ENCODE data around the gene FSIP1.
A peak's percentile ranks its signal among the peaks of the same experiment; 100 is the strongest.

Gene FSIP1

GRCh38 chr15:39624806-39625205 lies 157.8 kb downstream of the FSIP1 start:
- H3K4me3 ChIP-seq (ENCODE audit: low read depth, low read length) = no peak overlapping the region
- TF ChIP-seq CTCF (IDR thresholded peaks at IDR 0.05; ENCODE audit: low read depth, low read length, missing control alignments) = peak; percentile 21
- DNase-seq (ENCODE audit: low read depth) = peak; percentile 83
- in situ Hi-C loops (cut with HindIII; ENCODE audit: low sequenced_read_pairs) = no loop called here

- TF ChIP-seq CTCF (IDR thresholded peaks at IDR 0.05; ENCODE audit: low read depth, low read length, missing control alignments) = no peak
- no peak for DNase-seq (ENCODE audit: low read depth)
- in situ Hi-C loops (cut with HindIII; ENCODE audit: low sequenced_read_pairs) = no loop called here
- H3K4me3 ChIP-seq (ENCODE audit: low read depth, low read length) = no peak overlapping the region
These were observed 159.1 kb downstream of the FSIP1 start for GRCh38 chr15:39623529-39623931.

- no peak for DNase-seq (ENCODE audit: low read depth)
- in situ Hi-C loops (cut with HindIII; ENCODE audit: low sequenced_read_pairs) = no loop called here
- H3K4me3 ChIP-seq (ENCODE audit: low read depth, low read length) = no peak overlapping the region
- TF ChIP-seq CTCF (IDR thresholded peaks at IDR 0.05; ENCODE audit: low read depth, low read length, missing control alignments) = no peak
These were observed 159.8 kb downstream of the FSIP1 start for GRCh38 chr15:39622660-39623516.

- in situ Hi-C loops (cut with HindIII; ENCODE audit: low sequenced_read_pairs) = no loop called here
- no peak for TF ChIP-seq CTCF (IDR thresholded peaks at IDR 0.05; ENCODE audit: low read depth, low read length, missing control alignments)
These were observed 160.7 kb downstream of the FSIP1 start for GRCh38 chr15:39621976-39622375.

GRCh38 chr15:39621210-39621609 lies 161.4 kb downstream of the FSIP1 start:
- no peak for DNase-seq (ENCODE audit: low read depth)
- in situ Hi-C loops (cut with HindIII; ENCODE audit: low sequenced_read_pairs) = no loop called here
- no peak overlapping the region for H3K4me3 ChIP-seq (ENCODE audit: low read depth, low read length)
- no peak for TF ChIP-seq CTCF (IDR thresholded peaks at IDR 0.05; ENCODE audit: low read depth, low read length, missing control alignments)

More at GRCh38 chr15:39621976-39622375, 160.7 kb downstream of the FSIP1 start:
- no peak for DNase-seq (ENCODE audit: low read depth)
- H3K4me3 ChIP-seq (ENCODE audit: low read depth, low read length) = no peak overlapping the region

GRCh38 chr15:39618063-39618823 lies 164.4 kb downstream of the FSIP1 start:
- no peak overlapping the region for H3K4me3 ChIP-seq (ENCODE audit: low read depth, low read length)
- in situ Hi-C loops (cut with HindIII; ENCODE audit: low sequenced_read_pairs) = no loop called here
- no peak for TF ChIP-seq CTCF (IDR thresholded peaks at IDR 0.05; ENCODE audit: low read depth, low read length, missing control alignments)
- no peak for DNase-seq (ENCODE audit: low read depth)
